ENCODE data around the gene USH1C. TPM values are rescaled to one million over a fixed set of nuclear protein-coding genes. Genes with fewer than 3 reads are reported as not detected.

The USH1C gene
- total and polyA plus RNA-seq, 2 experiments from 2014 or later: not detected

DNA sequence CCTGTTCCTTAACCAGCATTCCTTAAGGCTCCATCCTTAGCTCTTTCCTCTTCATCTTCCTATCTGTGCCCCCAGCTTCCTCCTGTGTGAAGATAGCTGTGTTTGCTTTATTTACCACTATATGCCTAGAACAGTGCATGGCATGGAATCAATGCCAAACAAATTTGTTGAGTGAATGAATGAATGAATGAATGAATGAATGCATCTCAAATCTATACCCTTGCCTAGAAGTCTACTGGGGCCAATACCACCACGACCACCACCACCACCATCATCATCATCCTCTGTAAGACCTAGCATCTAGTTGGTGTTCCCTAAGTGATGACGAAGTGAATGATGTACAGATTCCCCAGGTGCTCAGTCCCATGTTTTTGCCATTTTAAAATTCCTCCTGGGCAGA lies 2.0 kb upstream of the USH1C start:
- TF ChIP-seq EZH2phosphoT487 (IDR thresholded peaks at IDR 0.05; ENCODE audit: insufficient read depth, low read depth) (no peak), EZH2 (IDR thresholded peaks at IDR 0.05; ENCODE audit: insufficient read depth, poor library complexity, severe bottlenecking) (no peak)
- WGBS, 2 experiments (ENCODE audit: low coverage in 1 of 2, low lambda C conversion rate in 2 of 2, missing lambda C conversion rate in 2 of 2): 48 to 59% methylated on average over 2 of the region's 2 CpGs
- H3K79me2 ChIP-seq (ENCODE audit: insufficient read depth): no peaks in the 10 kb centered on the region
- DNase-seq: no peak
- H3K36me3 ChIP-seq (ENCODE audit: low read depth): no peaks in the 10 kb centered on the region
- no peak overlapping the region for H3K9ac ChIP-seq
- H3K27ac ChIP-seq: no peak overlapping the region
- no peak overlapping the region for H2AFZ ChIP-seq
- no peaks in the 10 kb centered on the region for H3K4me1 ChIP-seq (ENCODE audit: insufficient read depth)
- H3F3A ChIP-seq (ENCODE audit: insufficient read depth): no peaks in the 10 kb centered on the region
- H3K9me2 ChIP-seq (ENCODE audit: insufficient read depth): no peaks in the 10 kb centered on the region
- H3K4me2 ChIP-seq (ENCODE audit: unreplicated experiment): no peak overlapping the region
- H3K9me3 ChIP-seq (ENCODE audit: low read depth): no peaks in the 10 kb centered on the region
- in situ Hi-C loops (cut with MboI): no loop called here
- H3K4me3 ChIP-seq: no peak overlapping the region
- no peaks in the 10 kb centered on the region for H4K20me1 ChIP-seq (ENCODE audit: insufficient read depth)
- peaks cover 26% of the 10 kb centered on the region; the same call in 1 of the 2 replicates for H3K27me3 ChIP-seq (replicated peaks; ENCODE audit: insufficient read depth)

DNA sequence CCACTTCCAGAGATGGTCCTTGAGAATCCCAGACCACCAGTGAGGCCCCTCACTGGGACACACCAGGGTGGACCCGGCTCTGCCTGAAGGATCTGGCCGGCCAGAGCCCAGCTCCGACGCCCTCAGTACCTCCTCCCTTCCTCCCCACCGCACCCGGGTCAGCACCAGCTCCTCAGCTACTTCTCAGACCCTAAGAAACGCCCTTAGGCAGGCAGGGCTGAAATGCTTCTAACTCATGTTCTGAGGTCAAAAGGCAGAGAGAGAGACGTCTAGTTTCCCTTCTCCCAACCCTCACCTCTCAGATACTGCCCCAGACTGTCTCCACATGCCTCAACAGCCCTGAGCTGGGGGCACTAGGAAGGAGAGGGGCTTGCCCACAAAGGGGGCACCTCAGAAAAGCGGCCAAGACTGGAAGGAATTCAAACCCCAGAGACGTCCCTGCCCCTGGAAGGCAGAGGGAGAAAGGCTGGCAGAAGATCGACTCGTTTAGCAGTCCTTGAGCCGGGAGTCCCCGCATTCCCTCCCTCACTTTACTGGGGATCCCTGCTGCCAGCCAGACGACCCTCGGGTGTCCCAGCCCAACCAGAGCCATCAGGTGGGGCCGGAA lies 539 bp downstream of the USH1C start:
- Histone ChIP-seq H3K9me2 (ENCODE audit: insufficient read depth) (no peaks in the 10 kb centered on the region), H3K4me1 (ENCODE audit: insufficient read depth) (no peaks in the 10 kb centered on the region), H3K4me2 (ENCODE audit: unreplicated experiment) (no peak overlapping the region), H3K9me3 (ENCODE audit: low read depth) (no peaks in the 10 kb centered on the region), H2AFZ (no peak overlapping the region), H3F3A (ENCODE audit: insufficient read depth) (no peaks in the 10 kb centered on the region), H4K20me1 (ENCODE audit: insufficient read depth) (no peaks in the 10 kb centered on the region), H3K4me3 (no peak overlapping the region), H3K9ac (no peak overlapping the region), H3K27ac (no peak overlapping the region), H3K36me3 (ENCODE audit: low read depth) (no peaks in the 10 kb centered on the region), H3K27me3 (replicated peaks; ENCODE audit: insufficient read depth) (peaks cover 26% of the 10 kb centered on the region; the same call in 1 of the 2 replicates), H3K79me2 (ENCODE audit: insufficient read depth) (no peaks in the 10 kb centered on the region)
- WGBS, 2 experiments (ENCODE audit: low coverage in 1 of 2, low lambda C conversion rate in 2 of 2, missing lambda C conversion rate in 2 of 2): 30 to 31% methylated on average over 17 of the region's 17 CpGs
- in situ Hi-C loops (cut with MboI): no loop called here
- TF ChIP-seq EZH2phosphoT487 (IDR thresholded peaks at IDR 0.05; ENCODE audit: insufficient read depth, low read depth): no peak
- TF ChIP-seq EZH2 (IDR thresholded peaks at IDR 0.05; ENCODE audit: insufficient read depth, poor library complexity, severe bottlenecking): no peak
- DNase-seq: no peak

DNA sequence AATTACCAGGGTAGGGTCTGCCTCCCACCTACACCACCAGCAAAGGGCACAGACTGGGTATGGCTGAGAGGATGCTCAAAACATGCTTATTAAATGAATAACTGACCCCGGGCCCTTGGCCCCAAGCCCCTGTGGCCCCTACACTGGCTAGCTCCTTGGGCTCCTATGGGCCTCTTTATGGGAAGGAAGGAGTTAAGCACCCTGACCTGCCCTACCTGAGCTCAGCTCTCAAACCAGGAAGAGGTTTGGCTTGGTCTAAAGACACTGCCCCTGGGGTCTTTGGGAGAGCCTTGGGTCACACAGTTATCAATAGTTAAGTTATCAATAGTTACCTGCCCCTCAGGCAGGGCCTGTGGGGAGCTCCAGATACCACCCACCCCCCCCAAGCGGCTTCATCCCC lies 1.2 kb downstream of the USH1C start:
- Histone ChIP-seq H3K27ac (no peak overlapping the region), H4K20me1 (ENCODE audit: insufficient read depth) (no peaks in the 10 kb centered on the region), H3K36me3 (ENCODE audit: low read depth) (no peaks in the 10 kb centered on the region), H3K9me3 (ENCODE audit: low read depth) (no peaks in the 10 kb centered on the region), H3K79me2 (ENCODE audit: insufficient read depth) (no peaks in the 10 kb centered on the region), H3F3A (ENCODE audit: insufficient read depth) (no peaks in the 10 kb centered on the region), H3K27me3 (replicated peaks; ENCODE audit: insufficient read depth) (peaks cover 26% of the 10 kb centered on the region; the same call in 1 of the 2 replicates), H3K4me1 (ENCODE audit: insufficient read depth) (no peaks in the 10 kb centered on the region), H3K4me2 (ENCODE audit: unreplicated experiment) (no peak overlapping the region), H3K9ac (no peak overlapping the region), H3K9me2 (ENCODE audit: insufficient read depth) (no peaks in the 10 kb centered on the region), H2AFZ (no peak overlapping the region), H3K4me3 (no peak overlapping the region)
- WGBS, 2 experiments (ENCODE audit: low coverage in 1 of 2, low lambda C conversion rate in 2 of 2, missing lambda C conversion rate in 2 of 2): 74 to 81% methylated on average over 2 of the region's 2 CpGs
- TF ChIP-seq EZH2phosphoT487 (IDR thresholded peaks at IDR 0.05; ENCODE audit: insufficient read depth, low read depth) (no peak), EZH2 (IDR thresholded peaks at IDR 0.05; ENCODE audit: insufficient read depth, poor library complexity, severe bottlenecking) (no peak)
- in situ Hi-C loops (cut with MboI): no loop called here
- no peak for DNase-seq

DNA sequence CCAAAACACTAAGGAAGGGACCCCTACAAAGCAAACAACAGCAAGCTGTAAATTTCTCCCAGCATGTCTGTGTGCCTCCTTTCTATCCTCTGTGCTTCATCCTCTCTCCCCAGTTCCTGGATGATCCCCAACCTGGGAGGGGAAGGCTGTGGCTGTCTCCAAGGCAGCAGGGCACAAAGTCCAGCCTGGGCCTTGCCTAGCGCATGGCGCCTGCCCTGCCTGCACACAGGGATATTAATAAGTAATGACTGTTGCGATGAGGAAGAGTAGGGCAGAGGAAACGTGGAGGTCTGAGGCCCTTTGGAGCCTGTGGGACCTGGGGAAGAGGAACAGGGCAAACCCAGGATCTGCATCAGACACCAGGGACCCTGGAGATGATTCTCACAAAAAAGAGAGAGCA lies 2.0 kb downstream of the USH1C start:
- TF ChIP-seq EZH2phosphoT487 (IDR thresholded peaks at IDR 0.05; ENCODE audit: insufficient read depth, low read depth): no peak
- no peaks in the 10 kb centered on the region for H3K9me2 ChIP-seq (ENCODE audit: insufficient read depth)
- WGBS, 2 experiments (ENCODE audit: low coverage in 1 of 2, low lambda C conversion rate in 2 of 2, missing lambda C conversion rate in 2 of 2): 60 to 66% methylated on average over 4 of the region's 4 CpGs
- H3K27me3 ChIP-seq (replicated peaks; ENCODE audit: insufficient read depth): peaks cover 30% of the 10 kb centered on the region; the same call in 1 of the 2 replicates
- in situ Hi-C loops (cut with MboI): no loop called here
- H3K4me2 ChIP-seq (ENCODE audit: unreplicated experiment): no peak overlapping the region
- no peaks in the 10 kb centered on the region for H3K36me3 ChIP-seq (ENCODE audit: low read depth)
- DNase-seq: no peak
- no peaks in the 10 kb centered on the region for H3K4me1 ChIP-seq (ENCODE audit: insufficient read depth)
- no peaks in the 10 kb centered on the region for H3K79me2 ChIP-seq (ENCODE audit: insufficient read depth)
- no peak overlapping the region for H2AFZ ChIP-seq
- no peak overlapping the region for H3K9ac ChIP-seq
- H4K20me1 ChIP-seq (ENCODE audit: insufficient read depth): no peaks in the 10 kb centered on the region
- H3K4me3 ChIP-seq: no peak overlapping the region
- no peaks in the 10 kb centered on the region for H3F3A ChIP-seq (ENCODE audit: insufficient read depth)
- H3K9me3 ChIP-seq (ENCODE audit: low read depth): no peaks in the 10 kb centered on the region
- no peak overlapping the region for H3K27ac ChIP-seq
